ENCODE data around the gene PTPRG. TPM values are rescaled to one million over a fixed set of nuclear protein-coding genes. Genes with fewer than 3 reads are reported as not detected.

PTPRG gene
- total and polyA plus RNA-seq, 10 of the 15 experiments (the other 5 are each of a cell fraction or from before 2014, with no cell fraction given) = 0.29 to 20.7 (median 1.4) TPM

DNA sequence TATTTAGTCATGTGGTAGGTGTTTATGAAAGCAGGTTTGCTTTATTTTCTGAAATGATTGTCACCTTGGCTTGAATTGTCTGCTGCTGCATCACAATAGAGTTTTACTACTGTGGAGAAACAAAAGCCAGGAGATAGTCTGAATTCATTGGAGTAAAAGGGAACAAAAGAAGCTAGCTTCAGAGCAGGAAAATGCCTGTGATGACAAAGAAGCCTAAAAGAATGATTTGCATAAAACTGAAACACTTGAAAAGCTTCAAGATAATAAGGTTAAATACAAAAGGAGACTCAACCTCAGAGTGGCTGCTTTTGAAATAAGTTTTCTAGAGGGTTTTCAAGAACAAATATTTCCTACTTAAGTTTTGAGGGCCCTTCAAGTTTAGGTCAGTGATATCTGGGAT, 138.3 kb downstream of the PTPRG start:
- BruUV-seq (replicated peaks) = no TSS peak
- no peaks in the 10 kb centered on the region for H3K4me1 ChIP-seq (ENCODE audit: control insufficient read depth, insufficient read depth, low read length)
- H2AFZ ChIP-seq (ENCODE audit: control insufficient read depth, low read depth, low read length) = no peak overlapping the region
- no peak overlapping the region for H3K4me3 ChIP-seq
- H3K4me2 ChIP-seq (ENCODE audit: control insufficient read depth, insufficient read depth) = no peak overlapping the region
- RAD21 ChIA-PET (ENCODE audit: unreplicated experiment) = interaction anchor here (0.6 to 3.1 kb wide), 10 partner anchors 7 to 244 kb away, joined by 3 to 30 read pairs (median 4); no protein-coding TSS in a partner anchor
- DNase-seq (ENCODE audit: low read depth, low spot score) = no peak
- intact Hi-C loops (cut with micrococcal nuclease; ENCODE audit: unreplicated experiment) (no loop called here), in situ Hi-C loops (cut with MboI) (no loop called here)
- H3K9me3 ChIP-seq (replicated peaks; ENCODE audit: control insufficient read depth, insufficient read depth, low read length) = no peaks in the 10 kb centered on the region
- SMC1A ChIA-PET (ENCODE audit: uncharacterized antibody, unreplicated experiment) = interaction anchor here (0.5 to 3.2 kb wide), 18 partner anchors 9 to 484 kb away, joined by 3 to 20 read pairs (median 5); no protein-coding TSS in a partner anchor
- no peak overlapping the region for H3K9ac ChIP-seq (ENCODE audit: control insufficient read depth, insufficient read depth, low read length)
- H3K36me3 ChIP-seq (ENCODE audit: control insufficient read depth in 2 of 2, insufficient read depth in 2 of 2, low read length in 1 of 2) = no peaks in the 10 kb centered on the region
- no peaks in the 10 kb centered on the region for H4K20me1 ChIP-seq (ENCODE audit: control insufficient read depth, insufficient read depth)
- no peaks in the 10 kb centered on the region for H3K79me2 ChIP-seq (ENCODE audit: control insufficient read depth, insufficient read depth, low read length)
- CTCF ChIA-PET = interaction anchor here (0.8 to 1.7 kb wide), 4 partner anchors 18 to 33 kb away, joined by 3 to 4 read pairs (median 4); no protein-coding TSS in a partner anchor
- H3K27ac ChIP-seq (ENCODE audit: control insufficient read depth, insufficient read depth) = no peak overlapping the region
- POLR2A ChIA-PET = interaction anchor here (0.6 to 2.0 kb wide), 5 partner anchors 10 to 134 kb away, joined by 3 to 6 read pairs (median 5); no protein-coding TSS in a partner anchor
- TF ChIP-seq TCF12 (IDR thresholded peaks at IDR 0.05; ENCODE audit: low read depth, low read length) = no peak
- TF ChIP-seq, protein P1, sequence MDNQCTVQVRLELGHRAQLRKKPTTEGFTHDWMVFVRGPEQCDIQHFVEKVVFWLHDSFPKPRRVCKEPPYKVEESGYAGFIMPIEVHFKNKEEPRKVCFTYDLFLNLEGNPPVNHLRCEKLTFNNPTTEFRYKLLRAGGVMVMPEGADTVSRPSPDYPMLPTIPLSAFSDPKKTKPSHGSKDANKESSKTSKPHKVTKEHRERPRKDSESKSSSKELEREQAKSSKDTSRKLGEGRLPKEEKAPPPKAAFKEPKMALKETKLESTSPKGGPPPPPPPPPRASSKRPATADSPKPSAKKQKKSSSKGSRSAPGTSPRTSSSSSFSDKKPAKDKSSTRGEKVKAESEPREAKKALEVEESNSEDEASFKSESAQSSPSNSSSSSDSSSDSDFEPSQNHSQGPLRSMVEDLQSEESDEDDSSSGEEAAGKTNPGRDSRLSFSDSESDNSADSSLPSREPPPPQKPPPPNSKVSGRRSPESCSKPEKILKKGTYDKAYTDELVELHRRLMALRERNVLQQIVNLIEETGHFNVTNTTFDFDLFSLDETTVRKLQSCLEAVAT (IDR thresholded peaks at IDR 0.05) = no peak
- TF ChIP-seq YBX1 (IDR thresholded peaks at IDR 0.05) = no peak
- no peak for TF ChIP-seq HDAC6 (IDR thresholded peaks at IDR 0.05; ENCODE audit: unreplicated experiment)
- no peak for TF ChIP-seq CHD2 (IDR thresholded peaks at IDR 0.05; ENCODE audit: borderline replicate concordance, low read depth, low read length)
- no peak for TF ChIP-seq BHLHE40 (IDR thresholded peaks at IDR 0.05; ENCODE audit: borderline replicate concordance in 1 of 2, low read depth in 2 of 2, low read length in 1 of 2)
- TF ChIP-seq NRF1 (conservative IDR thresholded peaks at IDR 0.05; ENCODE audit: low read depth, low read length) = no peak
- no peak for TF ChIP-seq LARP7 (IDR thresholded peaks at IDR 0.05)
- TF ChIP-seq ZNF24 (IDR thresholded peaks at IDR 0.05) = no peak
- no peak for TF ChIP-seq TCF7 (IDR thresholded peaks at IDR 0.05; ENCODE audit: borderline replicate concordance)
- TF ChIP-seq SMAD5 (IDR thresholded peaks at IDR 0.05; ENCODE audit: low read depth) = no peak
- peak; percentile 31 for ATAC-seq
- H3K27me3 ChIP-seq (replicated peaks in 1 of 2; ENCODE audit: control insufficient read depth in 2 of 2, insufficient read depth in 2 of 2, low read length in 1 of 2) = no peaks in the 10 kb centered on the region
- FAIRE-seq = no peak
